ENCODE measurements around the gene ZCCHC14. TPM values are rescaled to one million over a fixed set of nuclear protein-coding genes. Genes with fewer than 3 reads are reported as not detected.

Gene ZCCHC14
- total RNA-seq, 2 experiments from 2014 or later: 16.4 to 18.3 TPM

GRCh38 chr16:87437911-87438610, 54.8 kb downstream of the ZCCHC14 start:
- ChIA-PET CTCF (no interaction called here), POLR2A (no interaction called here)
- intact Hi-C loops (cut with DNase I, micrococcal nuclease): no loop called here
- Histone ChIP-seq H3K9me3 (ENCODE audit: control insufficient read depth in 1 of 2, insufficient read depth in 1 of 2, low read length in 2 of 2) (no peaks in the 10 kb centered on the region), H3K4me3 (ENCODE audit: low read length) (no peak overlapping the region), H3K36me3 (ENCODE audit: insufficient read depth, low read length) (no peaks in the 10 kb centered on the region), H3K27me3 (ENCODE audit: control insufficient read depth in 1 of 2, insufficient read depth in 2 of 2, low read length in 2 of 2) (no peaks in the 10 kb centered on the region), H3K27ac (ENCODE audit: low read depth in 1 of 2, low read length in 2 of 2) (no peak overlapping the region), H3K4me1 (ENCODE audit: insufficient read depth, low read length) (peaks cover 18% of the 10 kb centered on the region)
- DNase-seq: no peak
- no peak for ATAC-seq (ENCODE audit: poor library complexity)
- Mint-ChIP-seq H3K27ac (no peak overlapping the region), H3K9me3 (no peaks in the 10 kb centered on the region), H3K4me3 (no peak overlapping the region), H3K27me3 (no peaks in the 10 kb centered on the region), H3K36me3 (ENCODE audit: low read depth) (peaks cover 16% of the 10 kb centered on the region), H3K4me1 (ENCODE audit: low read depth) (peaks cover 26% of the 10 kb centered on the region)
- no peak for TF ChIP-seq CTCF (IDR thresholded peaks at IDR 0.05)

GRCh38 chr16:87437327-87437726, 55.5 kb downstream of the ZCCHC14 start:
- H3K4me1 Mint-ChIP-seq (ENCODE audit: low read depth): peaks cover 26% of the 10 kb centered on the region
- H3K36me3 Mint-ChIP-seq (ENCODE audit: low read depth): peaks cover 13% of the 10 kb centered on the region
- POLR2A ChIA-PET: interaction anchor here (1.2 kb wide), 1 partner anchor 54 kb away, joined by 3 read pairs; the partner anchor contains the start of gene FBXO31
- no peak for TF ChIP-seq CTCF (IDR thresholded peaks at IDR 0.05)
- intact Hi-C loops (cut with DNase I, micrococcal nuclease): no loop called here
- H3K36me3 ChIP-seq (ENCODE audit: insufficient read depth, low read length): peaks cover 4% of the 10 kb centered on the region
- DNase-seq (no peak), ATAC-seq (ENCODE audit: poor library complexity) (no peak)
- no peaks in the 10 kb centered on the region for H3K27me3 ChIP-seq (ENCODE audit: control insufficient read depth in 1 of 2, insufficient read depth in 2 of 2, low read length in 2 of 2)
- H3K27me3 Mint-ChIP-seq: no peaks in the 10 kb centered on the region
- no peaks in the 10 kb centered on the region for H3K9me3 ChIP-seq (ENCODE audit: control insufficient read depth in 1 of 2, insufficient read depth in 1 of 2, low read length in 2 of 2)
- H3K9me3 Mint-ChIP-seq: no peaks in the 10 kb centered on the region
- no peak overlapping the region for H3K4me3 Mint-ChIP-seq
- H3K4me1 ChIP-seq (ENCODE audit: insufficient read depth, low read length): peaks cover 18% of the 10 kb centered on the region
- no peak overlapping the region for H3K4me3 ChIP-seq (ENCODE audit: low read length)
- no peak overlapping the region for H3K27ac Mint-ChIP-seq
- no peak overlapping the region for H3K27ac ChIP-seq (ENCODE audit: low read depth in 1 of 2, low read length in 2 of 2)
- CTCF ChIA-PET: interaction anchor here (0.7 kb wide), 1 partner anchor 488 kb away, joined by 3 read pairs; no protein-coding TSS in a partner anchor

- peaks cover 18% of the 10 kb centered on the region for H3K4me1 ChIP-seq (ENCODE audit: insufficient read depth, low read length)
- Mint-ChIP-seq H3K27ac (peak overlapping the region; percentile 12), H3K9me3 (no peaks in the 10 kb centered on the region), H3K27me3 (no peaks in the 10 kb centered on the region), H3K4me1 (ENCODE audit: low read depth) (peaks cover 26% of the 10 kb centered on the region), H3K36me3 (ENCODE audit: low read depth) (peaks cover 18% of the 10 kb centered on the region), H3K4me3 (peak overlapping the region; percentile 79)
- no peak overlapping the region for H3K27ac ChIP-seq (ENCODE audit: low read depth in 1 of 2, low read length in 2 of 2)
- peaks cover 12% of the 10 kb centered on the region for H3K36me3 ChIP-seq (ENCODE audit: insufficient read depth, low read length)
- ATAC-seq (ENCODE audit: poor library complexity): peak; percentile 41
- H3K4me3 ChIP-seq (ENCODE audit: low read length): no peak overlapping the region
- ChIA-PET CTCF (interaction anchor here (0.7 kb wide), 1 partner anchor 489 kb away, joined by 3 read pairs; no protein-coding TSS in a partner anchor), POLR2A (interaction anchor here (1.2 kb wide), 2 partner anchors 53 to 515 kb away, joined by 3 read pairs; partner anchors contain the start of genes BANP and FBXO31)
- no peaks in the 10 kb centered on the region for H3K9me3 ChIP-seq (ENCODE audit: control insufficient read depth in 1 of 2, insufficient read depth in 1 of 2, low read length in 2 of 2)
- TF ChIP-seq CTCF (IDR thresholded peaks at IDR 0.05): no peak
- intact Hi-C loops (cut with DNase I, micrococcal nuclease): no loop called here
- peak in 1 of 14 experiments; percentile 7 for DNase-seq
- H3K27me3 ChIP-seq (ENCODE audit: control insufficient read depth in 1 of 2, insufficient read depth in 2 of 2, low read length in 2 of 2): no peaks in the 10 kb centered on the region
Measured at GRCh38 chr16:87436225-87437172, 56.3 kb downstream of the ZCCHC14 start.

Data from CD4-positive, alpha-beta T cell (primary cell).